Fibroblast of mammary gland (primary cell): ENCODE data around the gene TACC3.

ENCODE experiments used
- DNase-seq: peaks from one replicate; pipeline ENCODE4 v3.0.0-alpha.2; 2010; ENCODE audit warnings: low read depth
- H3K4me3 ChIP-seq: 2 replicates; pipeline ENCODE4 v1.5.1; 2011; ENCODE audit warnings: low read depth, mild to moderate bottlenecking, low read length, moderate library complexity; ENCODE audit not compliant: control insufficient read depth
- TF ChIP-seq, protein P1 (sequence below): conservative IDR thresholded peaks from 2 replicates; pipeline ENCODE4 v1.5.1; 2011; ENCODE audit warnings: low read depth, low read length, inconsistent platforms; ENCODE audit not compliant: control insufficient read depth, insufficient read depth

TACC3 gene

GRCh38 chr4:1769692-1770091 lies 48.4 kb downstream of the TACC3 start:
- TF ChIP-seq, protein P1, sequence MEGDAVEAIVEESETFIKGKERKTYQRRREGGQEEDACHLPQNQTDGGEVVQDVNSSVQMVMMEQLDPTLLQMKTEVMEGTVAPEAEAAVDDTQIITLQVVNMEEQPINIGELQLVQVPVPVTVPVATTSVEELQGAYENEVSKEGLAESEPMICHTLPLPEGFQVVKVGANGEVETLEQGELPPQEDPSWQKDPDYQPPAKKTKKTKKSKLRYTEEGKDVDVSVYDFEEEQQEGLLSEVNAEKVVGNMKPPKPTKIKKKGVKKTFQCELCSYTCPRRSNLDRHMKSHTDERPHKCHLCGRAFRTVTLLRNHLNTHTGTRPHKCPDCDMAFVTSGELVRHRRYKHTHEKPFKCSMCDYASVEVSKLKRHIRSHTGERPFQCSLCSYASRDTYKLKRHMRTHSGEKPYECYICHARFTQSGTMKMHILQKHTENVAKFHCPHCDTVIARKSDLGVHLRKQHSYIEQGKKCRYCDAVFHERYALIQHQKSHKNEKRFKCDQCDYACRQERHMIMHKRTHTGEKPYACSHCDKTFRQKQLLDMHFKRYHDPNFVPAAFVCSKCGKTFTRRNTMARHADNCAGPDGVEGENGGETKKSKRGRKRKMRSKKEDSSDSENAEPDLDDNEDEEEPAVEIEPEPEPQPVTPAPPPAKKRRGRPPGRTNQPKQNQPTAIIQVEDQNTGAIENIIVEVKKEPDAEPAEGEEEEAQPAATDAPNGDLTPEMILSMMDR = no peak
- no peak for DNase-seq

GRCh38 chr4:1770245-1770644 lies 48.9 kb downstream of the TACC3 start:
- H3K4me3 ChIP-seq = no peak overlapping the region
- DNase-seq = no peak
- TF ChIP-seq, protein P1 = no peak

More at GRCh38 chr4:1769692-1770091, 48.4 kb downstream of the TACC3 start:
- H3K4me3 ChIP-seq = no peak overlapping the region

DNA sequence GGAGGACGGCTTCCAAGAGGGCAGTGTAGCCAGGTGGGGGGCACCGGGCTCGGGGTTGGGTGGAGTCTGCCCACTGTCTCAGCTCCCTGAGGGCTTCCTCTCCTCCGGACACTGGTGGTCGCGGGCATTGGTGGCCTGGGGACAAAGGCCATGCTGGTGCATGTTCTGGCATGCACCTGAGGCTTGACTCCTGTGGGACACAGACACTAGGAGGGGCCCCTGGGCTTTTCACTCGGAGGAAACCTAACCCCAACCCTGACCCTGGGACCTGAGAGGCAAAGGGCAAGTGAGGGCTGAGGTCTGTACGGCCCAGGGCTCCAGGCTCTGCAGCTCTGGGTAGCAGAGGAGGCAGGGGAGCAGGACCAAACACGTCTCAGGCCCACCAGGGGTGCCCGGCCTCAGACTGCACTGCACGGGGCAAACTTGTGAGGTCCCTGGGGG lies 49.5 kb downstream of the TACC3 start:
- TF ChIP-seq, protein P1 = no peak
- DNase-seq = no peak
- H3K4me3 ChIP-seq = no peak overlapping the region

GRCh38 chr4:1771555-1772305 lies 50.4 kb downstream of the TACC3 start:
- H3K4me3 ChIP-seq = no peak overlapping the region
- DNase-seq = no peak

DNA sequence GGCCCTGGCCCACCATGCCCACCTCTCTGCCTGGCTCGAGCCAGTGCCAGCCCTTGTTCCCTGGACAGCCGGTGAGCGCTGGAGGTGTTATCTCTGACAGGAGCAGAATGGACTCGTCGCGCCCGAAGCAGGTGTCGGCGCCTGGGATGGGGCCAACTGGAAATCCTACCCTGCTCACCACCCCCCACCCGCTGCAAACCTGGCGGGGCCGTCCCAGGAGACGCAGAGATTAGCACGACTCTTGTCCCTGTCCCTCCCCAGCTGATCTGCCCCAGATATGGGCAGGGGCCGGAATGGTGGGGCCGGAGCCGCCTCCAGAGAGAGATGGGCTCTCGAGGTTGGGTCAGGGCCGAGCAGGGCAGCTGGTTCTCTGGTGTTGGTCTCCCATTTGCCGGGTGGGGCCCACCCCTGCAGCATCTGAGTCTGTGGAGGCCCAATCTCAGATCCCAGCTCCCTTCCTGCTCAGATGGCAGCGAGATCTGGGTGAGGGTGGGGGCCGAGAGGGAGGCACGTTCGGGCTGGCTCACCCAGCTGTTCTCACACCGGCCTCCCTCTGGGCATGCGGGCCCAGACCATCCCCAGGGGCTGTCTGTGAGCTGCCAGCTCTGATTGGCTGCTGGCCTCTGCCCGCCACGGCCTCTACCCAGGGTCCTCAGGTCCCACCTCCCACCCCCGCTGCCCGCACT lies 51.7 kb downstream of the TACC3 start:
- TF ChIP-seq, protein P1 = no peak
- DNase-seq = no peak
- no peak overlapping the region for H3K4me3 ChIP-seq

More at GRCh38 chr4:1771555-1772305, 50.4 kb downstream of the TACC3 start:
- TF ChIP-seq, protein P1 = no peak

DNA sequence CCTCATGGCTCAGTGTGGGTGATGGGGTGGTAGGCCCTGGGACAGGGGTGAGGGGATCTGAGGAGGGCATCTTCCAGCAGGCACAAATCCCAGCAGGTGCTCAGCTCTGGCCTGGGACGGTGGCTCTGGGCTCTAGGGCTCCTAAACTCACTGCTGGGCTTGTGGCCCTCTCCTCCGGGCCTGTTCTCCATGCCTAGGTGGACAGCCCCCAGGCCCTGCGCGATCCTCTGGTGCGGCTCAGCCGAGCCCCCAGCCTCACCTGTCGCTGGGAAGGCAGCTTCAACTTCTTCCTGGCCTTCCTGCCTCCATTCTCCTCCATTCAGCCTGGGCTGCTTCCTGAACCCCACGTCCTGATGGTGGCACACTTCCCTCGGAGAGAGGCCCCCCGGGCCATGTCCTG lies 52.4 kb downstream of the TACC3 start:
- TF ChIP-seq, protein P1 = no peak
- DNase-seq = no peak
- no peak overlapping the region for H3K4me3 ChIP-seq
